ENCODE data around the gene GABRR2. TPM values are rescaled to one million over a fixed set of nuclear protein-coding genes. Genes with fewer than 3 reads are reported as not detected.
"Not testable (repeated sequence)": the region's sequence is repeated elsewhere in the genome, so short reads cannot be mapped to it uniquely, and the experiment has no call there.

The GABRR2 gene
- total and polyA plus RNA-seq, 5 donors = 0.26 to 0.81 (median 0.38) TPM

DNA sequence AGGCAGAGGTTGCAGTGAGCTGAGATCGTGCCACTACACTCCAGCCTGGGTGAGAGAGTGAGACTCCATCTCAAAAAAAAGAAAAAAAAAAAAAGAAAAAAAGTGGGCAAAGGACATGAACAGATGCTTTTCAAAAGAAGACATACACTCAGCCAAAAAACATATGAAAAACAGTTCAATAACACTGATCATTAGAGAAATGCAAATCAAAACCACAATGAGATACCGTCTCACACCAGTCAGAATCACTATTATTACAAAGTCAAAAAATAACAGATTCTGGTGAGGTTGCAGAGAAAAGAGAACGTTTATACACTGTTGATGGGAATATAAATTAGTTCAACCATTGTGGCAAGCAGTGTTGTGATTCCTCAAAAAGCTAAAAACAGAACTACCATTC, 10.6 kb downstream of the GABRR2 start:
- ATAC-seq; H3K27me3 ChIP-seq (ENCODE audit: control insufficient read depth, insufficient read depth); H3K27ac ChIP-seq (ENCODE audit: low read length); DNase-seq; H3K9me3 ChIP-seq (ENCODE audit: control insufficient read depth, low read length); intact Hi-C loops (cut with DNase I); H3K4me1 ChIP-seq (ENCODE audit: control insufficient read depth, insufficient read depth, low read length); H3K4me3 ChIP-seq (ENCODE audit: low read length): not testable (repeated sequence)
- 84% methylated on average over 3 of the region's 3 CpGs for WGBS

GRCh38 chr6:89302936-89303335, 12.2 kb downstream of the GABRR2 start:
- Histone ChIP-seq H3K27ac (ENCODE audit: low read length) (no peak overlapping the region), H3K4me3 (ENCODE audit: low read length) (no peak overlapping the region), H3K27me3 (ENCODE audit: control insufficient read depth, insufficient read depth) (no peaks in the 10 kb centered on the region), H3K9me3 (ENCODE audit: control insufficient read depth, low read length) (no peaks in the 10 kb centered on the region), H3K4me1 (ENCODE audit: control insufficient read depth, insufficient read depth, low read length) (no peaks in the 10 kb centered on the region)
- 88% methylated on average over 10 of the region's 10 CpGs for WGBS
- intact Hi-C loops (cut with DNase I) = no loop called here
- DNase-seq (no peak), ATAC-seq (no peak)

DNA sequence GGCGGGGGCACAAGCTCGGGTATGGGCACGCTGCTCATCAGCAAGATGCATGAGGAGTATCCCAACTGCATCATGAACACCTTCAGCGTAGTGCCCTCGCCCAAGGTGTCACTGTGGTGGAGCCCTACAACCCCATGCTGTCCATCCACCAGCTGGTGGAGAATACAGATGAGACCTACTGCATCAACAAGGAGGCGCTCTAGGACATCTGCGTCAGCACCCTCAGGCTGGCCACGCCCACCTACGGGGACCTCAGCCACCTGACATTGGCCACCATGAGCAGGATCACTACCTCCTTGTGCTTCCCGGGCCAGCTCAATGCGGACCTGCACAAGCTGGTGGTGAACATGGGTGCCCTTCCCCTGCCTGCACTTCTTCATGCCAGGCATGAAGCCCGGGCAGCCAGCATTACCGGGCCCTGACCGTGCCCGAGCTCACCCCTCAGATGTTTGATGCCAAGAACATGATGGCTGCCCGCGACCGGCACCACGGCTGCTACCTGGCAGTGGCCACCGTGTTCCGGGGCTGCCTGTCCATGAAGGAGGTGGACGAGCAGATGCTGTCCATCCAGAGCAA, 12.8 kb downstream of the GABRR2 start:
- no peak for ATAC-seq
- 91% methylated on average over 22 of the region's 22 CpGs for WGBS
- intact Hi-C loops (cut with DNase I) = no loop called here
- Histone ChIP-seq H3K27me3 (ENCODE audit: control insufficient read depth, insufficient read depth) (no peaks in the 10 kb centered on the region), H3K9me3 (ENCODE audit: control insufficient read depth, low read length) (no peaks in the 10 kb centered on the region), H3K27ac (ENCODE audit: low read length) (no peak overlapping the region), H3K4me3 (ENCODE audit: low read length) (no peak overlapping the region), H3K4me1 (ENCODE audit: control insufficient read depth, insufficient read depth, low read length) (no peaks in the 10 kb centered on the region)
- no peak for DNase-seq

DNA sequence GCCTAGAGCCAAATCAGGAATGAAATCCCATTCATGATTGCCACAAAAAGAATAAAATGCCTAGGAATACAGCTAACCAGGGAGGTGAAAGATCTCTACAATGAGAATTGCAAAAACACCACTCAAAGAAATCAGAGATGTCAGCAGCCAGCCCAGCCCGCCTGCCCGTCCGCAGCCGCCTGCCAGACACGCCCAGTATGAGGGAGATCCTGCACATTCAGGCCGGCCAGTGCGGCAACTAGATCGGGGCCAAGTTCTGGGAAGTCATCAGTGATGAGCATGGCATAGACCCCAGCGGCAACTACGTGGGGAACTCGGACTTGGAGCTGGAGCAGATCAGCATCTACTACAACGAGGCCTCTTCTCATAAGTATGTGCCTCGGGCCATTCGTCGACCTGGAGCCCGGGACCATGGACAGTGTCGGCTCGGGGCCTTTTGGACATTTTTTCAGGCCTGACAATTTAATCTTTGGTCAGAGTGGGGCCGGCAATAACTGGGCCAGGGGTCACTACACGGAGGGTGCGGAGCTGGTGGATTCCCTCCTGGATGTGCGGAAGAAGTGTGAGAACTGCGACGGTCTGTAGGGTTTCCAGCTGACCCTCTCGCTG, 13.4 kb downstream of the GABRR2 start:
- DNase-seq (no peak), ATAC-seq (no peak)
- WGBS = 95% methylated on average over 25 of the region's 25 CpGs
- Histone ChIP-seq H3K27me3 (ENCODE audit: control insufficient read depth, insufficient read depth) (no peaks in the 10 kb centered on the region), H3K4me1 (ENCODE audit: control insufficient read depth, insufficient read depth, low read length) (no peaks in the 10 kb centered on the region), H3K4me3 (ENCODE audit: low read length) (no peak overlapping the region), H3K27ac (ENCODE audit: low read length) (no peak overlapping the region), H3K9me3 (ENCODE audit: control insufficient read depth, low read length) (no peaks in the 10 kb centered on the region)
- intact Hi-C loops (cut with DNase I) = no loop called here

DNA sequence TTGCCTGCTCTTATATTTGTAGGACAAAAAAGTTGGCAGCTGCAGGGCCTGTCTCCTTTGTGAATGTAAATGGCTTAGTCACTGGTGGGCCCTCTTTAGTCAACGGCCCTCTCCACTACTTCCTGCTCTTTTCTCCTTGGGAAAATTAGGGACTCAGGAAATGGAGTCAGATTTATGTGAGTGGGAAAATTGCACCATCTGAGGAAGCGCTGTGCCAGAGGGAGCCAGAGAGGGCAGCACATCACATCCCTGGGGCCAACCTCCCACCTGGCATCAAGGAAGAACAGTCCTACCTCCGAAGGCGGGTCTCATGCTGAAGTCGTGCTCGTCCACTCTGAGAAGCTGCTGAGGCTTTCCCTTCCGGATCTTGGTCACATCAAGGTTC, 15.6 kb downstream of the GABRR2 start:
- no peaks in the 10 kb centered on the region for H3K9me3 ChIP-seq (ENCODE audit: control insufficient read depth, low read length)
- H3K27me3 ChIP-seq (ENCODE audit: control insufficient read depth, insufficient read depth) = no peaks in the 10 kb centered on the region
- no peak overlapping the region for H3K27ac ChIP-seq (ENCODE audit: low read length)
- no peaks in the 10 kb centered on the region for H3K4me1 ChIP-seq (ENCODE audit: control insufficient read depth, insufficient read depth, low read length)
- intact Hi-C loops (cut with DNase I) = no loop called here
- ATAC-seq (no peak), DNase-seq (no peak)
- WGBS = 85% methylated on average over 7 of the region's 7 CpGs
- H3K4me3 ChIP-seq (ENCODE audit: low read length) = no peak overlapping the region

DNA sequence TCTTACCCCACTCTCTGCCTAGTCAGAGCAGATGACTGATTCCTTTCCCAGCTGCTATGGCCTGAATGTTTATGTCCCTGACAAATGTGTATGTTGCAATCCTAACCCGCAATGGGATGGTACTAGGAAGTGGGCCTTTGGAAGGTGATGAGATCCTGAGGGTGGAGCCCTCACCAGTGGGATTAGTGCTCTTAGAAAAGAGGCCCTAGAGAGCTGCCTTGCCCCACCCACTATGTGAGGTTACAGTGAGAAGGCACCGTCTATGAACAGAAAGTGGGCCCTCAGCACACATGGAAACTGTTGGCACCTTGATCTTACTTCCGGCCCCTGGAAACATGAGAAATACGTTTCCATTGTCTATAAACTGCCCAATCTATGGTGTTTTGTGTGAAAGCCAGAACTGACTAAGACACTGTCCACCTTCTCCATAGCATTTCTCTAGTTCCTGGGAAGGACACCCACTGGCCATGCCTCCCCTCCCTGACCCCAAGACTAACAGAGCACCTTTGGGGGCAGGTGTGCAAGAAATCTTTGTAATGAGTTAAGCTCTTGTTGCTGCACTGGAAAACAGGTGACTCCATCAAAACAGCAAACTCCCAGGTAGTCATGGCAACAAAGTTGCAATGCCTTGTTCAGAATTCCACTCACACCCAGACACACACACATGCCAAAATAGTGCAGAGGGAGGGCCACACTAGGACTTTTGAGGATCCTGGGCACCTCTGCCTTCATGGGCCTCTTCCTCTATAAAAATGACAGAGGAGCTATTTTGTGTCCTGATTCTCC, 16.2 kb downstream of the GABRR2 start:
- intact Hi-C loops (cut with DNase I) = no loop called here
- 79% methylated on average over 4 of the region's 4 CpGs for WGBS
- ATAC-seq (no peak), DNase-seq (no peak)
- Histone ChIP-seq H3K4me1 (ENCODE audit: control insufficient read depth, insufficient read depth, low read length) (no peaks in the 10 kb centered on the region), H3K27ac (ENCODE audit: low read length) (no peak overlapping the region), H3K4me3 (ENCODE audit: low read length) (no peak overlapping the region), H3K27me3 (ENCODE audit: control insufficient read depth, insufficient read depth) (no peaks in the 10 kb centered on the region), H3K9me3 (ENCODE audit: control insufficient read depth, low read length) (no peaks in the 10 kb centered on the region)

DNA sequence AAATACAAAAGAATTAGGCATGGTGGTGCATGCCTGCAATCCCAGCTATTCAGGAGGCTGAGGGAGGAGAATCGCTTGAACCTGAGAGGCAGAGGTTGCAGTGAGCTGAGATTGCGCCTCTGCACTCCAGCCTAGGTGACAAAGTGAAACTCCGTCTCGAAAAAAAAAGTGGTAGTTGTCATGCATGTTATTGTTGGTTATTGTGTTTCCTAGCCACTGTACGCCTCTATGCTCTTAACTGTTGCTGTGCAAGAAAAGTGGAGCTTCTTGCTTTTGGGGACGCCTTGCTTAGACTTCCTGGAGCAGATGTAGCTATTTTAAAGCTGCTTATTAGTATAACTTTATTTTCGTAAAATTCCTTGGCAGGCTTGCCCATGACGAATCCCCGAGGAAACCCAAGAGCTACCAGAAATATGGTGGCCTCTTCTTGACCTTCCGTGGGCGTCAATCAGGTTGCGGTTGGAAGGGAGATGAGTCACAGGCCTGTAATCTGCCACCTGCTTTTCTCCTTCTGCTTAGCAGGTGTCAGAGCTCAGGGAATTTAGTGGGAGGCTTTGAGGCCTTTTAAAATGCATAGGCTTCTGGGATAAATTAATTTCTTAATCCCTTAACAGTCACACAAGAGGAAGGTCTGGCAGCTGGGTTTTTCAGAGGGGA, 17.3 kb downstream of the GABRR2 start:
- peak; percentile 64 to 77 for ATAC-seq
- intact Hi-C loops (cut with DNase I) = no loop called here
- Histone ChIP-seq H3K27ac (ENCODE audit: low read length) (no peak overlapping the region), H3K4me3 (ENCODE audit: low read length) (no peak overlapping the region), H3K9me3 (ENCODE audit: control insufficient read depth, low read length) (no peaks in the 10 kb centered on the region), H3K27me3 (ENCODE audit: control insufficient read depth, insufficient read depth) (no peaks in the 10 kb centered on the region), H3K4me1 (ENCODE audit: control insufficient read depth, insufficient read depth, low read length) (no peaks in the 10 kb centered on the region)
- DNase-seq = peak in 1 of 3 donors; percentile 40
- WGBS = 46% methylated on average over 12 of the region's 12 CpGs

DNA sequence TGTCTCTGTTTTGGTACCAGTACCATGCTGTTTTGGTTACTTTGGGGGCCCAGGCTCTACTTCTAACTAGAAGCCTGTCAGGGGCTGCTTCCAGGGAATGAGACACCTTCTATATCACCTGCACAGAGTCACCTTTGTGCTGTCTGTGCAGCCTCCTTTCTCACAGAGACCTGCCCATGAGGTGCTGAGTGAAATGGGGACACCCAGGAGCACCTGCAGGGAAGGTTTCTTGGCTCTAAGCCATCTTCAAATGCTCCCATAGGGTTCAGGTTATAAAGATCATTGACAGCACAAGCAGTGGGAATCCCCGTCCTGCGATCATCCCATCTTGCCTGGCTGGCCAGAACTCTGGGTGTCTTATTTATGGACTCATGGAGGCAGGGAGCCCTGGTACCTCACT, 19.1 kb downstream of the GABRR2 start:
- ATAC-seq = no peak
- Histone ChIP-seq H3K4me3 (ENCODE audit: low read length) (no peak overlapping the region), H3K9me3 (ENCODE audit: control insufficient read depth, low read length) (no peaks in the 10 kb centered on the region), H3K27ac (ENCODE audit: low read length) (no peak overlapping the region), H3K4me1 (ENCODE audit: control insufficient read depth, insufficient read depth, low read length) (no peaks in the 10 kb centered on the region), H3K27me3 (ENCODE audit: control insufficient read depth, insufficient read depth) (no peaks in the 10 kb centered on the region)
- intact Hi-C loops (cut with DNase I) = no loop called here
- no peak for DNase-seq
- 96% methylated on average over 2 of the region's 2 CpGs for WGBS

DNA sequence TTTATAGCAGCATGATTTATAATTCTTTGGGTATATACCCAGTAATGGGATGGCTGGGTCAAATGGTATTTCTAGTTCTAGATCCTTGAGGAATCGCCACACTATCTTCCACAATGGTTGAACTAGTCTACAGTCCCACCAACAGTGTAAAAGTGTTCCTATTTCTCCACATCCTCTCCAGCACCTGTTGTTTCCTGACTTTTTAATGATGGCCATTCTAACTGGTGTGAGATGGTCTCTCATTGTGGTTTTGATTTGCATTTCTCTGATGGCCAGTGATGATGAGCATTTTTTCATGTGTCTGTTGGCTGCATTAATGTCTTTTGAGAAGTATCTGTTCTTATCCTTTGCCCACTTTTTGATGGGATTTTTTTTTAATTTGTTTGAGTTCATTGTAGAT, 20.0 kb downstream of the GABRR2 start:
- H3K27ac ChIP-seq (ENCODE audit: low read length); intact Hi-C loops (cut with DNase I); H3K27me3 ChIP-seq (ENCODE audit: control insufficient read depth, insufficient read depth); ATAC-seq; H3K4me1 ChIP-seq (ENCODE audit: control insufficient read depth, insufficient read depth, low read length); DNase-seq; H3K9me3 ChIP-seq (ENCODE audit: control insufficient read depth, low read length); H3K4me3 ChIP-seq (ENCODE audit: low read length): not testable (repeated sequence)
- 62% methylated on average over 1 of the region's 1 CpG for WGBS

- DNase-seq = no peak
- Histone ChIP-seq H3K27me3 (ENCODE audit: control insufficient read depth, insufficient read depth) (no peaks in the 10 kb centered on the region), H3K4me3 (ENCODE audit: low read length) (no peak overlapping the region), H3K4me1 (ENCODE audit: control insufficient read depth, insufficient read depth, low read length) (no peaks in the 10 kb centered on the region), H3K27ac (ENCODE audit: low read length) (no peak overlapping the region), H3K9me3 (ENCODE audit: control insufficient read depth, low read length) (no peaks in the 10 kb centered on the region)
- no peak for ATAC-seq
- intact Hi-C loops (cut with DNase I) = no loop called here
- 83% methylated on average over 11 of the region's 11 CpGs for WGBS
These were observed 23.8 kb downstream of the GABRR2 start for GRCh38 chr6:89291256-89291819.

All from right cardiac atrium (tissue), 5 donors.